ENCODE data around the gene ARHGEF3.

GRCh38 chr3:56775445-56775837, 26.3 kb downstream of the ARHGEF3 start:
- TF ChIP-seq CTCF (IDR thresholded peaks at IDR 0.05 in 8 of 11, conservative IDR thresholded peaks at IDR 0.05 in 3 of 11) (no peak), POLR2AphosphoS5 (IDR thresholded peaks at IDR 0.05) (no peak)
